NCI-H748 (cell line): Measurements from ENCODE around the gene CLSTN2.
A peak's percentile ranks its signal among the peaks of the same experiment; 100 is the strongest.

Experiments
- DNase-seq: peaks from one replicate; lab custom pipeline; 2025; ENCODE audit not compliant: unreplicated experiment; lab: John Stamatoyannopoulos, UW

Gene CLSTN2

GRCh38 chr3:140572334-140572733 lies 637.3 kb downstream of the CLSTN2 start:
- no peak for DNase-seq

GRCh38 chr3:140573011-140573410 lies 638.0 kb downstream of the CLSTN2 start:
- peak; percentile 5 for DNase-seq

GRCh38 chr3:140574375-140574774 lies 639.4 kb downstream of the CLSTN2 start:
- no peak for DNase-seq

GRCh38 chr3:140576449-140576848 lies 641.5 kb downstream of the CLSTN2 start:
- DNase-seq = no peak

- DNase-seq = no peak
Observed at GRCh38 chr3:140577911-140578310, 642.9 kb downstream of the CLSTN2 start.

GRCh38 chr3:140579260-140579659 lies 644.3 kb downstream of the CLSTN2 start:
- DNase-seq = no peak

- no peak for DNase-seq
Observed at GRCh38 chr3:140580746-140581145, 645.8 kb downstream of the CLSTN2 start.

- no peak for DNase-seq
Observed at GRCh38 chr3:140584549-140584948, 649.6 kb downstream of the CLSTN2 start.

GRCh38 chr3:140585828-140586227 lies 650.8 kb downstream of the CLSTN2 start:
- no peak for DNase-seq

- DNase-seq = no peak
Observed at GRCh38 chr3:140586311-140586710, 651.3 kb downstream of the CLSTN2 start.

- DNase-seq = no peak
Observed at GRCh38 chr3:140588558-140588957, 653.6 kb downstream of the CLSTN2 start.

GRCh38 chr3:140593766-140594165 lies 658.8 kb downstream of the CLSTN2 start:
- DNase-seq = no peak

- no peak for DNase-seq
Observed at GRCh38 chr3:140595295-140595694, 660.3 kb downstream of the CLSTN2 start.

- no peak for DNase-seq
Observed at GRCh38 chr3:140597364-140597763, 662.4 kb downstream of the CLSTN2 start.

- DNase-seq = no peak
Observed at GRCh38 chr3:140597792-140598191, 662.8 kb downstream of the CLSTN2 start.

GRCh38 chr3:140599009-140599408 lies 664.0 kb downstream of the CLSTN2 start:
- DNase-seq = no peak

- DNase-seq = peak; percentile 36
Observed at GRCh38 chr3:140599496-140599895, 664.5 kb downstream of the CLSTN2 start.

GRCh38 chr3:140601881-140602280 lies 666.9 kb downstream of the CLSTN2 start:
- no peak for DNase-seq

- no peak for DNase-seq
Observed at GRCh38 chr3:140602781-140603180, 667.8 kb downstream of the CLSTN2 start.

- no peak for DNase-seq
Observed at GRCh38 chr3:140603766-140604165, 668.8 kb downstream of the CLSTN2 start.

- no peak for DNase-seq
Observed at GRCh38 chr3:140610544-140610943, 675.6 kb downstream of the CLSTN2 start.

- no peak for DNase-seq
Observed at GRCh38 chr3:140614001-140614400, 679.0 kb downstream of the CLSTN2 start.

GRCh38 chr3:140617135-140617534 lies 682.1 kb downstream of the CLSTN2 start:
- DNase-seq = no peak

GRCh38 chr3:140626856-140627255 lies 691.9 kb downstream of the CLSTN2 start:
- DNase-seq = no peak
